Erythroblast (primary cell): ENCODE results near the gene ZNF609.
"Not testable (repeated sequence)": the region's sequence is repeated elsewhere in the genome, so short reads cannot be mapped to it uniquely, and the experiment has no call there.

ENCODE experiments used
- GATA1 ChIP-seq: IDR thresholded peaks from 2 replicates; pipeline ENCODE4 v1.6.1; 2011; ENCODE audit warnings: low read depth, mild to moderate bottlenecking, control low read depth, low read length, moderate library complexity
- POLR2A ChIP-seq: IDR thresholded peaks from 2 replicates; pipeline ENCODE4 v1.6.1; 2011; ENCODE audit warnings: mild to moderate bottlenecking, low read length

GRCh38 chr15:64632639-64633038 lies 172.3 kb downstream of the ZNF609 start:
- TF ChIP-seq POLR2A, GATA1: not testable (repeated sequence)
